ENCODE data around the gene TEX52. TPM values are rescaled to one million over a fixed set of nuclear protein-coding genes. Genes with fewer than 3 reads are reported as not detected.

Gene TEX52
- total RNA-seq, 2 donors from 2014 or later, result not detected

GRCh38 chr12:2833810-2834209, 23.0 kb downstream of the TEX52 start:
- 84 to 87% methylated on average over 8 to 9 of the region's 9 CpGs for WGBS, 2 donors
- H3K4me3 ChIP-seq, result no peak overlapping the region
- ATAC-seq, result peak; percentile 22
- intact Hi-C loops (cut with DNase I), result no loop called here
- no peak for TF ChIP-seq CTCF (IDR thresholded peaks at IDR 0.05)
- TF ChIP-seq POLR2A (IDR thresholded peaks at IDR 0.05), result no peak
- no peak overlapping the region for H3K27ac ChIP-seq
- peaks cover 11% of the 10 kb centered on the region for H3K4me1 ChIP-seq
- DNase-seq, result no peak
- no peaks in the 10 kb centered on the region for H3K27me3 ChIP-seq
- H3K9me3 ChIP-seq, result no peaks in the 10 kb centered on the region
- H3K36me3 ChIP-seq (replicated peaks in 1 of 2; ENCODE audit: insufficient read depth in 1 of 2, low read depth in 2 of 2), result no peaks in the 10 kb centered on the region

GRCh38 chr12:2833327-2833726, 23.5 kb downstream of the TEX52 start:
- Histone ChIP-seq H3K9me3 (no peaks in the 10 kb centered on the region), H3K27ac (no peak overlapping the region), H3K27me3 (no peaks in the 10 kb centered on the region), H3K4me1 (peaks cover 11% of the 10 kb centered on the region), H3K36me3 (replicated peaks in 1 of 2; ENCODE audit: insufficient read depth in 1 of 2, low read depth in 2 of 2) (no peaks in the 10 kb centered on the region), H3K4me3 (no peak overlapping the region)
- intact Hi-C loops (cut with DNase I), result no loop called here
- ATAC-seq, result no peak
- DNase-seq, result no peak
- no peak for TF ChIP-seq POLR2A (IDR thresholded peaks at IDR 0.05)
- TF ChIP-seq CTCF (IDR thresholded peaks at IDR 0.05), result no peak
- WGBS, 2 donors, result 43 to 64% methylated on average over 5 of the region's 5 CpGs

GRCh38 chr12:2832550-2833127, 24.2 kb downstream of the TEX52 start:
- no peak for ATAC-seq
- Histone ChIP-seq H3K4me1 (peaks cover 11% of the 10 kb centered on the region), H3K9me3 (no peaks in the 10 kb centered on the region), H3K36me3 (replicated peaks in 1 of 2; ENCODE audit: insufficient read depth in 1 of 2, low read depth in 2 of 2) (no peaks in the 10 kb centered on the region), H3K4me3 (no peak overlapping the region), H3K27me3 (no peaks in the 10 kb centered on the region), H3K27ac (no peak overlapping the region)
- WGBS, 2 donors, result 67 to 95% methylated on average over 2 to 6 of the region's 6 CpGs
- DNase-seq, result no peak
- intact Hi-C loops (cut with DNase I), result no loop called here
- TF ChIP-seq CTCF (IDR thresholded peaks at IDR 0.05) (no peak), POLR2A (IDR thresholded peaks at IDR 0.05) (no peak)

- Histone ChIP-seq H3K4me1 (peaks cover under 1% of the 10 kb centered on the region), H3K4me3 (no peak overlapping the region), H3K36me3 (replicated peaks in 1 of 2; ENCODE audit: insufficient read depth in 1 of 2, low read depth in 2 of 2) (peaks cover 0 to 15% of the 10 kb centered on the region in 2 donors), H3K9me3 (no peaks in the 10 kb centered on the region), H3K27me3 (no peaks in the 10 kb centered on the region), H3K27ac (no peak overlapping the region)
- no peak for ATAC-seq
- intact Hi-C loops (cut with DNase I), result no loop called here
- DNase-seq, result no peak
- TF ChIP-seq POLR2A (IDR thresholded peaks at IDR 0.05), result no peak
- no peak for TF ChIP-seq CTCF (IDR thresholded peaks at IDR 0.05)
- WGBS, 2 donors, result 92 to 93% methylated on average over 6 of the region's 6 CpGs
These were observed 27.6 kb downstream of the TEX52 start for GRCh38 chr12:2829275-2829674.
